Stimulated activated CD4-positive, alpha-beta T cell treated with anti-CD3 and anti-CD28 coated beads, TNF-alpha, amount 100 ng/mL, for 24 hours (primary cell): Measurements from ENCODE around the gene CAMKMT.
"Not testable (repeated sequence)": the region's sequence is repeated elsewhere in the genome, so short reads cannot be mapped to it uniquely, and the experiment has no call there.

Source experiments
- DNase-seq, 3 experiments: peaks; one replicate each; pipeline ENCODE4 v3.0.0-alpha.2; 2020; ENCODE audit warnings: low read depth in 3 of 3

The CAMKMT gene

GRCh38 chr2:44498551-44498950 is 136.8 kb downstream of the CAMKMT start:
- DNase-seq = no peak

DNA sequence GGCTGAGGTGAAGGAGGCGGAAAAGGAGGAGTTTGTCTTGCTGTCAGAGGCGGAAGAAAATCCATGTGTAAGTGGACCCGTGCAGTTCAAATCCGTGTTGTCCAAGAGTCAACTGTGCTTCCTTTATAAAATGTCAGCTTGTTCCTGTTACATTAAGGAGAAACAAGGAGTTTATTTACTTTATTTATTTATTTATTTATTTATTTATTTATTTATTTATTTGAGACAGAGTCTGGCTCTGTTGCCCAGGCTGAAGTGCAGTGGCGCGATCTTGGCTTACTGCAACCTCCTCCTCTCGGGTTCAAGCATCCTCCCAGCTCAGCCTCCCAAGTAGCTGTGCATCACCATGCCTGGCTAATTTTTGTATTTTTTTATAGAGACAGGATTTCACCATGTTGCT is 143.9 kb downstream of the CAMKMT start:
- not testable (repeated sequence) for DNase-seq

GRCh38 chr2:44510246-44510645 is 148.5 kb downstream of the CAMKMT start:
- DNase-seq = no peak

GRCh38 chr2:44515416-44515815 is 153.7 kb downstream of the CAMKMT start:
- DNase-seq = no peak

GRCh38 chr2:44519026-44519425 is 157.3 kb downstream of the CAMKMT start:
- DNase-seq = no peak

DNA sequence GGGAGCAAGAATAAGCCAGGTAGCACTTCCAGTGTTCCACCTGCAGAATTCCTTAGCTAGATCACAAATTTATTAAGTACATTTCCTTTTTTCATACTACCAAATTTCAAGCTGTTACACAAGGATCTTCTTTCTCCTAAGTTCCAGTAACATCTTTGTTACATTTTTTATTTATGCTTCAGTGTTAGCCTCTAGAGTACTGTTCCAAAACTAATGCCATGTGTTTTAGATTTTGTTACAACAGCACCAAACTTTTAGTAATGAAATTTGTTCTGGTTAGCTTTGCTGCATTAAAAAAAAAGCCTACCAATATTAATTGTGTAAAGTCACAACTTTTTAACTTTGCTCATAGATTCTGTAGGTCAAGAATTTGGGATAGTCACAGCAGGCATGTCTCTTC is 161.1 kb downstream of the CAMKMT start:
- no peak for DNase-seq

DNA sequence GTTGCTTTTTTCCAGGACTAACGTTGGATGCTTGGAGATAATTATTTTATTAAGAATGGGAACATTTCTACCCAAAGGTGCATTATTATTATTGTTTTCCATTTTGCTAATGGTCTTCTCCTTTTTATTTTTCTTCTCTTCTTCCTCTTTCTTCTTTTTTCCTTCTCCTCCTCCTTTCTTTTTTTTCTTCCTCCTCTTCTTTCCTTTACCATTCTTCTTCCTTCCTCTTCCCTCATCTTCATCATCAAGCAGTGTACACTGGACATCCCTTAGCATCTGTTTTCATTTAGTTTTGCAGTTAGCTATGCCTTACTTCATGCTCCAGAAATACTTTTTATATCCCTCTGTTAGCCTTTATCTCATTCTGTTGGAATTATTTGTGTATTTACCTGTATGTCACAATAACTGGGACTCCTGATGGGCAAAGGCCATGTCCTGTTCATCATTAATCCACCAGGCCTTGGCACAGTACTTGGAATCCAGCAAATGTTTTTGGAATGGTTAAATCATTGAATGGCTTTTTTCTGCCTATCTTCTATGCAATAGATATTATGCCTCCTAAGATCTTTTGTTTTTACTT is 162.7 kb downstream of the CAMKMT start:
- DNase-seq = no peak

GRCh38 chr2:44526352-44526751 is 164.6 kb downstream of the CAMKMT start:
- no peak for DNase-seq

- DNase-seq = no peak
Observed at GRCh38 chr2:44528595-44528994, 166.8 kb downstream of the CAMKMT start.

- no peak for DNase-seq
Observed at GRCh38 chr2:44529448-44529847, 167.7 kb downstream of the CAMKMT start.

DNA sequence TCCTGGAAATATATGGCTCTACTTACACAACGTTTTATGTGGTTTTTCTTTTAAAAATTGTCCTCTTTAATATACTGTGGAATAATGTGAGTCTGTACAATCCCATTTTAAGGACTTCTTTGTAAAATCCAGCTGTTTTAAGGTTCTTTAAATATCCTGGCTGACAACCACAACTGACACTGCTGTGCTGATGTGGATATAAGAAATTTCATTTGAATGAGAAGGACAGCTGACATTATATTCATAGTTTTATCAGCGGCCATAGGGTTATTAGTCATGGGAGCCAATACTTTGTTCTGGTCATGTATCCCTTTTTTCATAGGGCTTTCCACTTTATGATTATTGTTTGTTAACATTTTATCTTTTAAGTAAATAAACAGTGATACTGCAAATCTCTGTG is 169.5 kb downstream of the CAMKMT start:
- no peak for DNase-seq

DNA sequence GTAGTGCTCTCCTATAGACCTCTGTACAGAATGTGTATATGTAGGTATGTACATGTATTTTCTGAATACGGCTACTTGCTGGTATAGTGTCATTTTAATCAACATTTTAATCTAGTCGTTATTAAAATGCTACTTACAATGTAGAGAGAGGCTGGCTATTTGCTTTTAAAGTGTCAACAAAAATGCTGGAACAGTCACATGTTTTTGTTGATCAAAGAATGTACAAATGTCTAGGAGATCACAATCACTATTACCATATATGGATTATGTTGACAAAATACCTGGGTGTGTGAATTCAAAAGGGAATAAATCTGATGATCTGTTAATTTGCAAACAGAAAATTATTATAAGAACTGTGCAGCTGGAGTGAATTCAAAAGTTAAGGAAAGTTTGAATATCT is 170.3 kb downstream of the CAMKMT start:
- no peak for DNase-seq

DNA sequence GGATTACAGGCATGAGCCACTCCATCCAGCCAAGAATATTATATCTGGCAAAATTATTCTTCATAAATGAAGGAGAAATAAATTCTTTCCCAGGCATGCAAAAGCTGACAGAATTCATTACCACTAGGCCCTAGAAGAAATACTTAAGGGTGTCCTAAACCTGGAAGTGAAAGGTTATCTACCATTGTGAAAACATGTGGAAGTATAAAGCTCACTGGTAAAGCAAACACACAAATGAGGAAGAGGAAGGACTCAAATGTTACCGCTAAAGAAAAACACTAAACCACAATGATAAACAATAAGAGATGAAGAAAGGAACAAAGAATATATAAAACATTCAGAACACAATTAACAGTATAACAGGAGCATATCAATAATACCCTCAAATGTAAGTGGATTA is 171.8 kb downstream of the CAMKMT start:
- no peak for DNase-seq

- no peak for DNase-seq
Observed at GRCh38 chr2:44535376-44535775, 173.6 kb downstream of the CAMKMT start.

DNA sequence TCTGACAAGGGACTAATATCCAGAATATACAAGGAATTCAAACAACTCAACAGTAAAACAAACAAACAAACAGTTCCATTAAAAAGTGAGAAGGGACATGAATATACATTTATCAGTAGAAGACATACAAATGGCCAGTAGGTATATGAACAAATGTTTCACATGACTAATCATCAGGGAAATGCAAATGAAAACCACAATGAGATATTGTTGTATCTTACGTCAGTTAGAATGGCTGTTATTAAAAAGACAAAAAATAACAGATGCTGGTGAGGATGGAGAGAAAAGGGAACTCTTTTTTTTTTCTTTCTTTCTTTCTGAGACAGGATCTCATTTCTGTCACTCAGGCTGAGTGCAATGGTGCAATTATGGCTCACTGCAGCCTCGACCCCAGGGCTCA is 175.5 kb downstream of the CAMKMT start:
- DNase-seq = no peak

DNA sequence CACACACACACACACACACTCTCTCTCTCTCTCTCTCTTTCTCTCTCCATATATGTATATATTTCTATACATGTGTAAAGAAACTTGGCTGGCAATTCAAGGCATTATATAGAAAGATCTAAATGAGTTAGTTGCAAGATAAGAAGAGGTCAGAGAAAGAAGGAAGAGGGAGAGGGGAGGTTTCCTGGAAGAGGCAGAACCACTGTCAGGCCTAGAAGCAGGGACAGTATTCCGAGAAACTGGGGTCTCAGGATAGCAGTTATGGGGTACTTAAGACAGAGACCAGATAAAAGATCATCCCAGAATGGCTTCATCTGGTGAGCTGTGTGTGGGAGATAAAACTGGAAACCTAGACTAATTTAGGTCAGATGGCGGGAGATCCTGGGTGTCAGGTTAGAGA is 180.8 kb downstream of the CAMKMT start:
- no peak for DNase-seq

DNA sequence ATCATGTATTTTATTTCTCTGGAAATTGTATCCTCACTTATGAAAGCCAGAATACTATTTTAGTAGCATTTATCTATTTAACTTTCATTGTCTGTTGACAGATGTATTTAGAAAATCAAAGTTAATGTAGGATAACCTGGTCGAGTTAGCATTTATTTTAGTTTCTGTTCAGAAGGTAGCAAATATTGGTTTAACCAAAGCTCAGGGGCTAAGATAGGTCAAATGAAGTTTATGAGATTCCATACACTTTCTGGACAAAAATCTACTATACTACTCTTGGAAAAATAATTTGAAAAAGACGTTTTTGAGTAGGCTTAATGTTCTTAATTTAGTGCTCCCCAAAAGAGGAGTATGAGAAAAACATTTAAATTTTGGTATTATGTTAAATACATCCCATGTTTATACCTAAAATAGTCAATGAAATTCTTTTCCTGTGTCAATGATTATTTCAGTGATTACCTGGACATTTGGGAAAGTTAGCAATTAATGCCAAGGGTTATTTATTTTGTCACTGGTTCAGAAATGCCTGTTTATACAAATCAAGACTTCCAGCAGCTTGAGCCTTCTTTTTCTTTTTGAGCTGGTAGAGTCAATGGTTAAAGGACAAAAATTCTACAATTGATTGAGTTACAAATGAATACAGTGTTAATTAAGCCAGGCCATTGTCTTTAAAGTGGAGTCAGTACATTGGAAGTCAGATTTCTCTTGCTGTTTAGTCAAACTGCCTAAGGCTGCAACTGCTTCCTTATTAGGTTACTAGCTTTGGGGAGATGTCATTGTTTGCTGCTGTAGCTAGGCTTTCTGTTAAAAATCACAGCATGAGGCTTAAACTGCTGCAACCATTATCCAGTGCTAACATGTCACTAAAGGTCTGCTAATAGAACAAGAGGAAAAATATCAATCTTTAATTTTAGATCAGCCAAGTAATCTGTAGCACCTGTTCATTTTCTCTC is 182.3 kb downstream of the CAMKMT start:
- no peak for DNase-seq

DNA sequence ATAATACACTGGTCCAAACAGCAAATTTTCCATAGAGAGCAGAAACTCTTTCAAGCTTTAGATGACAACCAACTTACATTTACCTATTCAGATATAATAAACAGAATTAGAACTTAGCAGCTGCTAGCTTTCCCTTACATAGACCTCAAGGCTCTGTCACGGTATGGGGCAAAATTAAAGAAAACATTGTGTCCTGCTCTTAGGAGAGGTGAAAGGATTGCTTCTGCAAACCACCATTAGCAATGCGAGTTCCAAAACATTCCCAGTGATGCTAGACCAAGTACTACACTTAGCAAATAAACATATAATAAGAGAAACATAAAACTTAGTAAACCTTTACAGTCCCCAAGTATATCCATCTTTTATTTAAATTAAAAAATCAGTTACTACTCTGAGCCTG is 183.3 kb downstream of the CAMKMT start:
- no peak for DNase-seq

DNA sequence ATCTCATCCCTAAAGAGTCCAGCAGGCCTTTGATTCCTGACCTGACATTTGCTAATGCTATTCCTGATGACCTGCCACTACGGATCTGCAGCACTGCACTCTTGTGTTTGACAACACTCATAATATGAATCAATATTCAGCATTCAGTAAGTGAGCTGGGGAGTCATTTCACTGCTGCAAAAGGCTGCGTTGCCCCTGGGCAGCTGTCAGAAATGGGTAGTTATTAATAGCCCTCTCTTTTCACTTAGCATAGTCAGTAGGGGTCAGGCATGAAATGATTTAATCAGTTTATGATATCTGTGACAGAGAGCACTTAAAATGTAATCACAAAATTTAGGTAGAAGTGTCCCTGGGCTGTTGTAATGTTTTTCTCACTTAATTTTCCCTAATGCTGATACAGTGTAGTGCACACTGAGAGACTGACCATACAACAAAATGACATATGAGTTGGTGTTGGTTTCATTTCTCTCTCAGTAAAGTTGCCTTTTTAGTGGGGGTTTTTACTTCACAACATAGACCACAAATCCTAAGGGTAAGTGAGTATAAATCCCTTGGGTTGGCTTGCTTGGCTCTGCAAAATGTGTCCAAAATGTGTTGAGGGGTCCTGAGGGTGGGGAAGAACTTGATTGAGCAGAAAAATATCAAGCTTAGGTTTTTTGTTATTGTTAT is 184.8 kb downstream of the CAMKMT start:
- no peak for DNase-seq

DNA sequence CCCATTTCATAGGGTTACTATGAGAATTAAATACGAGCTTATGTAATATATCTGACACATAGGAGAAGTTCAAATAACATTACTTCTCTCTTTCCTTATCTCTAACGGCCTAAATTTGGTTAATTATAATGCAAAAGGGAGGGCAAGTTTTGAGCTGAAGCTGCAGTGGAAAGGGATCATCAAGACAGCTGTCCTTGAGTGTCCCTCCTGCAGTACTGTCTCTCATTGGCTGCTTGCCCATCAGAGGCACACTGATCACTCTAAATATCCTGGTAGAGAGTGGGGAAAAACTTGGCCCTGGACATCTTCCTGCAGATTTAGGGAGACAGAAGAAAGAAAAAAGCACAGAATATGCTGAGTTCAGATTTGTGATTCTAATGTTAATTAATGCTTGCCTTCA is 186.0 kb downstream of the CAMKMT start:
- no peak for DNase-seq

GRCh38 chr2:44548221-44549098 is 186.7 kb downstream of the CAMKMT start:
- no peak for DNase-seq

- no peak for DNase-seq
Observed at GRCh38 chr2:44549099-44549471, 187.3 kb downstream of the CAMKMT start.
